Cardiac muscle cell (in vitro differentiated cells and primary cell): ENCODE results near the gene SMYD5. TPM values are rescaled to one million over a fixed set of nuclear protein-coding genes. Genes with fewer than 3 reads are reported as not detected.

Source experiments
- DNase-seq, 2 donors: peaks; one replicate each; pipeline versions ENCODE4 v3.0.0 to v3.0.0-alpha.2; 2010 to 2017; ENCODE audit warnings: low read depth in 1 of 2, low spot score in 1 of 2
- H3K27ac ChIP-seq: fragments of 200-600 bp; sonication (generic); 2 replicates; pipeline ENCODE4 v1.5.1; 2016
- H3K27me3 ChIP-seq: fragments of 200-600 bp; sonication (generic); 2 replicates; pipeline ENCODE4 v1.6.0; 2016; ENCODE audit warnings: control low read depth
- H3K36me3 ChIP-seq: fragments of 200-600 bp; sonication (generic); 2 replicates; pipeline ENCODE4 v1.5.1; 2016; ENCODE audit warnings: control low read depth
- H3K4me1 ChIP-seq: fragments of 200-600 bp; sonication (generic); 2 replicates; pipeline ENCODE4 v1.8.1; 2017; ENCODE audit warnings: low read depth, mild to moderate bottlenecking, mixed run types
- H3K4me3 ChIP-seq: fragments of 200-600 bp; sonication (generic); 2 replicates; pipeline ENCODE4 v1.5.1; 2016; ENCODE audit warnings: mild to moderate bottlenecking
- H3K9me3 ChIP-seq: fragments of 200-600 bp; sonication (generic); 2 replicates; pipeline ENCODE4 v1.5.1; 2017; ENCODE audit warnings: low read depth, mild to moderate bottlenecking, control low read depth
- CTCF ChIP-seq: IDR thresholded peaks from 2 replicates; pipeline ENCODE4 v1.5.1; 2012; ENCODE audit warnings: low read depth, mild to moderate bottlenecking, low read length
- polyA plus RNA-seq: library from polyadenylated mRNA; unstranded; fragments of >200 nt; fragmentation: Nextera tagmentation; extraction: Ambion mirVana; gene quantifications from 2 replicates; pipeline ENCODE4 v1.2.1, GENCODE V29; 2016
- total RNA-seq: library from RNA; depleted of rRNA; stranded (reverse); fragments of >200 nt; gene quantifications from 2 replicates; pipeline ENCODE4 v1.2.3, GENCODE V29; 2016

The SMYD5 gene
- total and polyA plus RNA-seq, 2 experiments from 2014 or later, result 26.1 to 27.0 TPM

- H3K4me3 ChIP-seq, result peak overlapping the region; percentile 4
- peaks cover 65% of the 10 kb centered on the region for H3K27me3 ChIP-seq
- no peaks in the 10 kb centered on the region for H3K36me3 ChIP-seq
- no peak overlapping the region for H3K27ac ChIP-seq
- H3K4me1 ChIP-seq, result no peaks in the 10 kb centered on the region
- no peak for TF ChIP-seq CTCF
- peak; percentile 32 to 36 for DNase-seq
- H3K9me3 ChIP-seq, result no peaks in the 10 kb centered on the region
Measured at GRCh38 chr2:73268830-73269685, 55.0 kb downstream of the SMYD5 start.

- H3K4me3 ChIP-seq, result no peak overlapping the region
Measured at GRCh38 chr2:73269686-73270465, 55.8 kb downstream of the SMYD5 start.

GRCh38 chr2:73272270-73272669 is 58.2 kb downstream of the SMYD5 start:
- Histone ChIP-seq H3K4me1 (no peaks in the 10 kb centered on the region), H3K4me3 (no peak overlapping the region), H3K27ac (no peak overlapping the region), H3K9me3 (no peaks in the 10 kb centered on the region), H3K27me3 (peaks cover 53% of the 10 kb centered on the region), H3K36me3 (no peaks in the 10 kb centered on the region)
- TF ChIP-seq CTCF, result no peak
- DNase-seq, result no peak

More at GRCh38 chr2:73269686-73270465, 55.8 kb downstream of the SMYD5 start:
- DNase-seq, result no peak
- Histone ChIP-seq H3K4me1 (no peaks in the 10 kb centered on the region), H3K36me3 (no peaks in the 10 kb centered on the region), H3K27ac (no peak overlapping the region), H3K27me3 (peaks cover 65% of the 10 kb centered on the region), H3K9me3 (no peaks in the 10 kb centered on the region)
- no peak for TF ChIP-seq CTCF

Other genes starting within 250 kb of the SMYD5 start
- 13.5 and 15.6 TPM in 2 replicates for gene SFXN5, start 142.5 kb upstream of the SMYD5 start, total RNA-seq
- gene SFXN5, start 142.5 kb upstream of the SMYD5 start, polyA plus RNA-seq, result 7.0 and 11.4 TPM in 2 replicates
- 7.2 and 12.1 TPM in 2 replicates for gene RAB11FIP5, start 101.3 kb upstream of the SMYD5 start, total RNA-seq
- 4.2 and 9.0 TPM in 2 replicates for gene RAB11FIP5, start 101.3 kb upstream of the SMYD5 start, polyA plus RNA-seq
- gene NOTO, start 11.7 kb upstream of the SMYD5 start, total RNA-seq, result not detected in 2 replicates
- not detected in 2 replicates for gene NOTO, start 11.7 kb upstream of the SMYD5 start, polyA plus RNA-seq
- 42.6 and 99.4 TPM in 2 replicates for gene PRADC1, start 19.0 kb downstream of the SMYD5 start, total RNA-seq
- gene PRADC1, start 19.0 kb downstream of the SMYD5 start, polyA plus RNA-seq, result 62.8 and 99.8 TPM in 2 replicates
- 370 and 424 TPM in 2 replicates for gene CCT7, start 20.1 kb downstream of the SMYD5 start, total RNA-seq
- 340 and 384 TPM in 2 replicates for gene CCT7, start 20.1 kb downstream of the SMYD5 start, polyA plus RNA-seq
- gene FBXO41, start 70.2 kb downstream of the SMYD5 start, total RNA-seq, result 4.1 and 5.8 TPM in 2 replicates
- gene FBXO41, start 70.2 kb downstream of the SMYD5 start, polyA plus RNA-seq, result 1.0 and 1.3 TPM in 2 replicates
- gene EGR4, start 79.3 kb downstream of the SMYD5 start, total RNA-seq, result 0.06 TPM in 1 of 2 replicates, not detected in the other
- gene EGR4, start 79.3 kb downstream of the SMYD5 start, polyA plus RNA-seq, result 0.31 TPM in 1 of 2 replicates, not detected in the other
- 25.2 and 30.1 TPM in 2 replicates for gene ALMS1, start 171.6 kb downstream of the SMYD5 start, total RNA-seq
- gene ALMS1, start 171.6 kb downstream of the SMYD5 start, polyA plus RNA-seq, result 6.8 and 10.6 TPM in 2 replicates